A673 (cell line): Measurements from ENCODE around the gene TSTD1. TPM values are rescaled to one million over a fixed set of nuclear protein-coding genes. Genes with fewer than 3 reads are reported as not detected.

Source experiments
- BruUV-seq: library from RNA; stranded (reverse); fragments of 400-500 nt; replicated peaks from 2 replicates; lab custom pipeline; 2021; lab: Mats Ljungman, UMichigan
- CTCF ChIA-PET: fragments of 300-600 bp; sonication (Branson Sonifier 250); formaldehyde crosslinking; loops from one replicate; lab custom pipeline; 2022; ENCODE audit warnings: antibody characterized with exemption; lab: Charles Lee
- POLR2A ChIA-PET: fragments of 300-600 bp; sonication (Branson Sonifier 250); formaldehyde crosslinking; loops from one replicate; lab custom pipeline; 2022; ENCODE audit warnings: antibody characterized with exemption; ENCODE audit not compliant: low non-redundant PET; lab: Charles Lee
- DNase-seq: peaks from one replicate; pipeline ENCODE4 v3.0.0-alpha.2; 2015; ENCODE audit warnings: low spot score
- H3K27ac ChIP-seq: fragments of 200-600 bp; sonication (generic); 2 replicates; pipeline ENCODE4 v1.5.1; 2016; ENCODE audit warnings: mixed run types, low read depth, mild to moderate bottlenecking, mixed read lengths, antibody characterized with exemption, low read length; ENCODE audit not compliant: poor library complexity, severe bottlenecking
- H3K27me3 ChIP-seq: fragments of 200-600 bp; sonication (generic); replicated peaks from 2 replicates; pipeline ENCODE4 v1.6.1; 2017; ENCODE audit warnings: mixed run types, low read depth, mild to moderate bottlenecking, mixed read lengths, antibody characterized with exemption, low read length; ENCODE audit not compliant: insufficient read depth, poor library complexity
- H3K36me3 ChIP-seq: fragments of 200-600 bp; sonication (generic); 2 replicates; pipeline ENCODE4 v1.6.1; 2016; ENCODE audit warnings: mixed run types, mild to moderate bottlenecking, mixed read lengths, antibody characterized with exemption, low read length; ENCODE audit not compliant: insufficient read depth, poor library complexity, severe bottlenecking
- H3K4me1 ChIP-seq: fragments of 200-600 bp; sonication (generic); 2 replicates; pipeline ENCODE4 v1.6.1; 2017; ENCODE audit warnings: mixed run types, mild to moderate bottlenecking, mixed read lengths, antibody characterized with exemption, low read length; ENCODE audit not compliant: insufficient read depth, poor library complexity, severe bottlenecking
- H3K4me3 ChIP-seq: fragments of 200-600 bp; sonication (generic); 2 replicates; pipeline ENCODE4 v1.5.1; 2016; ENCODE audit warnings: low read depth, mixed run types, mild to moderate bottlenecking, mixed read lengths, low read length; ENCODE audit not compliant: poor library complexity, severe bottlenecking
- H3K9me3 ChIP-seq: fragments of 200-600 bp; sonication (generic); 2 replicates; pipeline ENCODE4 v1.6.1; 2016; ENCODE audit warnings: mixed run types, low read depth, mild to moderate bottlenecking, mixed read lengths, antibody characterized with exemption, low read length; ENCODE audit not compliant: poor library complexity, severe bottlenecking
- EZH2 ChIP-seq: fragments of 200-600 bp; sonication (generic); IDR thresholded peaks from 2 replicates; pipeline ENCODE4 v1.6.1; 2017; ENCODE audit warnings: borderline replicate concordance, low read depth, mild to moderate bottlenecking, mixed read lengths, antibody characterized with exemption, low read length; ENCODE audit not compliant: poor library complexity, severe bottlenecking
- intact Hi-C: fragments of 100-400 bp; cut with micrococcal nuclease; formaldehyde crosslinking; loops from one replicate; pipeline ENCODE4 v1.10.0; 2022; ENCODE audit not compliant: unreplicated experiment
- total RNA-seq: library from RNA; stranded (reverse); gene quantifications from 2 replicates; pipeline ENCODE4 v1.2.3, GENCODE V29; 2021
- TF ChIP-seq, protein P1 (sequence below): fragments of 300-800, 200-600 bp; sonication (generic); conservative IDR thresholded peaks from 2 replicates; pipeline ENCODE4 v1.5.1; 2017; ENCODE audit warnings: low read depth, mild to moderate bottlenecking, antibody characterized with exemption, low read length, moderate library complexity, mixed read lengths

The TSTD1 gene
- total RNA-seq, 1 experiment from 2014 or later = 1.3 TPM

GRCh38 chr1:161082483-161082882 is 43.7 kb upstream of the TSTD1 start:
- intact Hi-C loops = no loop called here
- BruUV-seq = no TSS peak
- POLR2A ChIA-PET = no interaction called here

GRCh38 chr1:161081519-161081918 is 42.8 kb upstream of the TSTD1 start:
- no TSS peak for BruUV-seq
- Histone ChIP-seq H3K4me1 (no peaks in the 10 kb centered on the region), H3K4me3 (no peak overlapping the region), H3K36me3 (no peaks in the 10 kb centered on the region), H3K27me3 (no peaks in the 10 kb centered on the region), H3K27ac (no peak overlapping the region), H3K9me3 (no peaks in the 10 kb centered on the region)
- ChIA-PET CTCF (no interaction called here), POLR2A (no interaction called here)
- intact Hi-C loops = no loop called here
- no peak for DNase-seq
- TF ChIP-seq, protein P1, sequence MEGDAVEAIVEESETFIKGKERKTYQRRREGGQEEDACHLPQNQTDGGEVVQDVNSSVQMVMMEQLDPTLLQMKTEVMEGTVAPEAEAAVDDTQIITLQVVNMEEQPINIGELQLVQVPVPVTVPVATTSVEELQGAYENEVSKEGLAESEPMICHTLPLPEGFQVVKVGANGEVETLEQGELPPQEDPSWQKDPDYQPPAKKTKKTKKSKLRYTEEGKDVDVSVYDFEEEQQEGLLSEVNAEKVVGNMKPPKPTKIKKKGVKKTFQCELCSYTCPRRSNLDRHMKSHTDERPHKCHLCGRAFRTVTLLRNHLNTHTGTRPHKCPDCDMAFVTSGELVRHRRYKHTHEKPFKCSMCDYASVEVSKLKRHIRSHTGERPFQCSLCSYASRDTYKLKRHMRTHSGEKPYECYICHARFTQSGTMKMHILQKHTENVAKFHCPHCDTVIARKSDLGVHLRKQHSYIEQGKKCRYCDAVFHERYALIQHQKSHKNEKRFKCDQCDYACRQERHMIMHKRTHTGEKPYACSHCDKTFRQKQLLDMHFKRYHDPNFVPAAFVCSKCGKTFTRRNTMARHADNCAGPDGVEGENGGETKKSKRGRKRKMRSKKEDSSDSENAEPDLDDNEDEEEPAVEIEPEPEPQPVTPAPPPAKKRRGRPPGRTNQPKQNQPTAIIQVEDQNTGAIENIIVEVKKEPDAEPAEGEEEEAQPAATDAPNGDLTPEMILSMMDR = no peak
- TF ChIP-seq EZH2 = no peak

More at GRCh38 chr1:161082483-161082882, 43.7 kb upstream of the TSTD1 start:
- no peak for DNase-seq
- Histone ChIP-seq H3K4me1 (no peaks in the 10 kb centered on the region), H3K9me3 (no peaks in the 10 kb centered on the region), H3K4me3 (no peak overlapping the region), H3K27ac (no peak overlapping the region), H3K27me3 (no peaks in the 10 kb centered on the region), H3K36me3 (no peaks in the 10 kb centered on the region)
- CTCF ChIA-PET = no interaction called here
- TF ChIP-seq, protein P1 = no peak
- TF ChIP-seq EZH2 = no peak

DNA sequence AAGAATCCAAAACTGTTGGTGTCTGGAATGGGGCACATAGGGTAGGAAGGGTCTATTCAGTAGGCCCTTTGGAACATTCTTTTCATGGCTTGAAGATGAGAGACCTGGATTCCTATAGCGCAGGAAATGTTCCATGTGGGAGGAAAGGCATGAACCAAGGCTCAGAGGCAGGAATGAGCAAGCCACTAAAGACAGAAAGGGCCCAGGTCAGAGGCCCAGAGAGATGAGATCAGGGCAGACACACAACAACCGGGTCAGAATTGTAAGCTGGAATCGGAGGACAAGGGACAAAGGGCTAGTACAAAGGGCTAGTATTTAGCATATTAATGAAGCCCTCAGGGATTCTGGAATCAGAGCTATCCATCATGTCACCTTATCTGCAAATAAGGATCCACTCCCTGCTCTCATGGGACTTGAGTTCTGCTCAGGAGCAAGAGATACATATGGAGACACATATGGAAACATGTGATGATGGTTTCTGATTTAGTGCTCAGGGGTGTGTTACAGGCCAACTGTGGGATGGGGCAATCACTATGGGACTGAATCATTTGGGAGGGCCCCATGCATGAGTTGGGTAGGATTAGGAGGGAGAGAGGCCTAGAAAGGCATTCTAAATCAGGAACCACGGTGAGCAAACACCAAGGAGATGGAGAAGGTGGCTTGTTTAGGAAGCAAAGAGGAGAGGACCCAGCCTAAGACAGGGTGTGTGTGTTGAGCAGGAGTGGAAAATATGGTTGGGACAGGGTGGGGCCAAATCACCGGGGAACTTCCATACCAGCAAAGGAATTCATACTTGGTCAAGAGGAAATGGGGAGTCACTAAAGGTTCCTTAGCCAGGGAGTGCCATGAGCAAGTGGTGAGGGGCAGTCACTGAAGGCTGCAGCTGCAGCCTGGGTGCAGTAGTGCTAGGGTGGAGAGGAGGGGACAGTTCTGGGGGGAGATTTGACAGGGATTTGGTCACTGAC is 42.0 kb upstream of the TSTD1 start:
- no TSS peak for BruUV-seq
- no peaks in the 10 kb centered on the region for H3K27me3 ChIP-seq
- no peaks in the 10 kb centered on the region for H3K36me3 ChIP-seq
- intact Hi-C loops = no loop called here
- H3K4me1 ChIP-seq = no peaks in the 10 kb centered on the region
- TF ChIP-seq EZH2 = no peak
- TF ChIP-seq, protein P1 = no peak
- no peaks in the 10 kb centered on the region for H3K9me3 ChIP-seq
- DNase-seq = no peak
- ChIA-PET POLR2A (no interaction called here), CTCF (no interaction called here)
- H3K4me3 ChIP-seq = no peak overlapping the region
- H3K27ac ChIP-seq = no peak overlapping the region
